ENCODE results near the gene SUV39H1. TPM values are rescaled to one million over a fixed set of nuclear protein-coding genes. Genes with fewer than 3 reads are reported as not detected.

Gene SUV39H1
- total RNA-seq, 1 donor from 2014 or later = 9.4 TPM

DNA sequence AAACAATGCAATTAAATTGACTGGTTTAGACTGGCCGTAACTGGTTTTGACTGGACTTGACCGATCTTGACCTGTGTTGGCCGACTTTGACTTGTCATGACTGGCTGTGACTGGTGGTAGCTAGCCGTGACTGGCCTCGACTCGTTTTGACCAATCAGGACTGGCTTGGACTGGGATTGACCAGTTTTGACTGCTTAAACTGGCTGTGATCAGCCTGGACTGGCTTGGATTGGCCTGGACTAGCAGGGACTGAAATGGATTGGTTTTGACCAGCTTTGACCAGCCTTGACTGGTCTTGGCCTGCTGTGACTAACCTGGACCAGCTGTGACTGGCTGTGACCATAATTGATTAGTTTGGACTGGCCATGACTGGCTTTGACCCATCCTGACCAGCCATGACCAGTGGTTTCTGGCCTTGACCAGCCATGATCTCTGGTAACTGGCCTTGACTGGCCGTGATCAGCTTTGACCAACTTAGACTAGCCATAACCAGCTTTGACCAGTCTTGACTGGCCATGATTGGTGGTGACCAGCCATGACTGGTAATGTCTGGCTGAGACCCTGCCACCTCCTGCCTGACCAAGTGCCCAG, 13.1 kb downstream of the SUV39H1 start:
- peaks cover 12% of the 10 kb centered on the region for H3K9me3 Mint-ChIP-seq
- peaks cover 2% of the 10 kb centered on the region for H3K27me3 Mint-ChIP-seq (ENCODE audit: insufficient read depth, low read depth)

DNA sequence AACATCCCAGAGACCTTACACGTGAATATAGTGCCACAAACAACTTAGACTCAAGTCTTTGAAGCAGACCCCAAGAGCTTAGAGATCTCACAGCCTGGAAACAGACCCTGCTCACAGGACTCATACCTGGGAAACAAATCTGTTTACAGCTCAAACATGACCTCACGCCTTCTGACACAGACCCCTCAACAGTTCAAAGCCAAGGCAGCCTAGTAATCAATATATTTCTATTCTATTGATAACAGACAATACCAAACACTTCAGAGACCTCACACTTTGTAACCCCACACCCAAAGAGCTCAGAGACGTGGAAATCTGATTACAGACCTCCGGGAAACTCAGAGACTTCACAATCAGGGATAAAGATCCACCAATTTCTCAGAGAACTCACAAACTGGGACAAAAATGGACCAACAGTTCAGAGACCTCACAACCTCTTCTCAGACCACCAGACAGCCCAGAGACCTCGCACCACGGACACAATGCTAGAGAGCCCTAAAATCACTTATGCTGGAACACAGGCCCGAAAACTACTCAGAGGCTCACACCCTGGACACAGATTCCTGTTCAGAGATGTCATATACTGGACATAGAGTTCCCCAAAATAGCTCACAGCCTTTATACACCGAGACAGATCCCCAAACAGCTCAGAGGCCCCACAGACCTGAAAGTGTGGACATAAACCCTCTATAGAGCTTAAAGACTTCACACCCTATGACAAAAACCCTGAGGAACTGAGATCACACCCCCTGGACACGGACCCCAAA, 14.8 kb downstream of the SUV39H1 start:
- Histone ChIP-seq H3K4me3 (no peak overlapping the region), H3K79me2 (ENCODE audit: low read depth) (no peaks in the 10 kb centered on the region), H3F3A (ENCODE audit: low read depth) (no peaks in the 10 kb centered on the region), H3K27me3 (no peaks in the 10 kb centered on the region), H3K4me2 (no peak overlapping the region), H3K27ac (no peak overlapping the region), H2AFZ (replicated peaks) (no peak overlapping the region), H3K9ac (no peak overlapping the region), H3K9me3 (ENCODE audit: low read depth) (no peaks in the 10 kb centered on the region), H4K20me1 (ENCODE audit: low read depth) (no peaks in the 10 kb centered on the region), H3K4me1 (no peaks in the 10 kb centered on the region), H3K36me3 (no peaks in the 10 kb centered on the region)
- no peak overlapping the region for H3K4me3 Mint-ChIP-seq
- H3K27me3 Mint-ChIP-seq (ENCODE audit: insufficient read depth, low read depth) = peaks cover 2% of the 10 kb centered on the region
- H3K9me3 Mint-ChIP-seq = peaks cover 12% of the 10 kb centered on the region
- H3K27ac Mint-ChIP-seq = no peak overlapping the region
- no peak for DNase-seq (ENCODE audit: low spot score)
- no peaks in the 10 kb centered on the region for H3K4me1 Mint-ChIP-seq
- TF ChIP-seq EZH2 (IDR thresholded peaks at IDR 0.05) (no peak), EZH2phosphoT487 (IDR thresholded peaks at IDR 0.05) (no peak)
- TF ChIP-seq, protein P1, sequence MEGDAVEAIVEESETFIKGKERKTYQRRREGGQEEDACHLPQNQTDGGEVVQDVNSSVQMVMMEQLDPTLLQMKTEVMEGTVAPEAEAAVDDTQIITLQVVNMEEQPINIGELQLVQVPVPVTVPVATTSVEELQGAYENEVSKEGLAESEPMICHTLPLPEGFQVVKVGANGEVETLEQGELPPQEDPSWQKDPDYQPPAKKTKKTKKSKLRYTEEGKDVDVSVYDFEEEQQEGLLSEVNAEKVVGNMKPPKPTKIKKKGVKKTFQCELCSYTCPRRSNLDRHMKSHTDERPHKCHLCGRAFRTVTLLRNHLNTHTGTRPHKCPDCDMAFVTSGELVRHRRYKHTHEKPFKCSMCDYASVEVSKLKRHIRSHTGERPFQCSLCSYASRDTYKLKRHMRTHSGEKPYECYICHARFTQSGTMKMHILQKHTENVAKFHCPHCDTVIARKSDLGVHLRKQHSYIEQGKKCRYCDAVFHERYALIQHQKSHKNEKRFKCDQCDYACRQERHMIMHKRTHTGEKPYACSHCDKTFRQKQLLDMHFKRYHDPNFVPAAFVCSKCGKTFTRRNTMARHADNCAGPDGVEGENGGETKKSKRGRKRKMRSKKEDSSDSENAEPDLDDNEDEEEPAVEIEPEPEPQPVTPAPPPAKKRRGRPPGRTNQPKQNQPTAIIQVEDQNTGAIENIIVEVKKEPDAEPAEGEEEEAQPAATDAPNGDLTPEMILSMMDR (IDR thresholded peaks at IDR 0.05) = no peak
- peaks cover 2% of the 10 kb centered on the region for H3K36me3 Mint-ChIP-seq

More for the DNA sequence above, 13.1 kb downstream of the SUV39H1 start:
- Histone ChIP-seq H3K79me2 (ENCODE audit: low read depth) (no peaks in the 10 kb centered on the region), H3F3A (ENCODE audit: low read depth) (no peaks in the 10 kb centered on the region), H4K20me1 (ENCODE audit: low read depth) (no peaks in the 10 kb centered on the region), H3K4me3 (no peak overlapping the region), H2AFZ (replicated peaks) (no peak overlapping the region), H3K27ac (no peak overlapping the region), H3K9me3 (ENCODE audit: low read depth) (no peaks in the 10 kb centered on the region), H3K27me3 (no peaks in the 10 kb centered on the region), H3K36me3 (no peaks in the 10 kb centered on the region), H3K4me2 (no peak overlapping the region), H3K9ac (no peak overlapping the region), H3K4me1 (no peaks in the 10 kb centered on the region)
- H3K4me3 Mint-ChIP-seq = no peak overlapping the region
- peaks cover 2% of the 10 kb centered on the region for H3K36me3 Mint-ChIP-seq
- no peaks in the 10 kb centered on the region for H3K4me1 Mint-ChIP-seq
- no peak overlapping the region for H3K27ac Mint-ChIP-seq
- DNase-seq (ENCODE audit: low spot score) = no peak
- TF ChIP-seq, protein P1 (IDR thresholded peaks at IDR 0.05) = no peak
- TF ChIP-seq EZH2phosphoT487 (IDR thresholded peaks at IDR 0.05) (no peak), EZH2 (IDR thresholded peaks at IDR 0.05) (no peak)

DNA sequence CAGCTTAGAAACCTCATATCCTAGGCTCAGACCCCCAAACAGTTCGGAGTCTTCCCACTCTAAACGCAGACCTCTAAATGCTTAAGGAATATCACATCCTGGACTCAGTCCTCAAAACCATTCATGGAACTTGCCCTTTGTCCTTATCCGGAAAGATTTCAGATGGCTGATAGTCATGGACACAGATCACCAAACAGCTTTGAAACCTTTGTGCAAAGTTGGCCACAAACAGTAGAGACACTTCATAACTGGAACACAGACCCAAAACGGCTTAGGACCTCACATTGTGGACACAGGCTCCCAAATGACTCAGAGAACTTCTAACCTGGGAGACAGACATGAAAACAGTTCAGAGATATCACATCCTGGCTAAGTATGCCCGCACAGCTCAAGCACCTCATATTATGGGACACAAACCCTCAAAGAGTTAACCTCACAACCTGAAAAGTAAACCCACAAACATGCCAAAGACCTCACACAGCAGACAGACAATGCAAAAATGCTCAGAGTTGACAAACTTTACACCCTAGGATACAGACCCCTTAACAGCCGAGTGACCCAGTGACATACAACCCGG, 15.5 kb downstream of the SUV39H1 start:
- no peak overlapping the region for H3K4me3 ChIP-seq
- no peaks in the 10 kb centered on the region for H3K79me2 ChIP-seq (ENCODE audit: low read depth)
- no peak overlapping the region for H3K4me3 Mint-ChIP-seq
- no peak overlapping the region for H2AFZ ChIP-seq (replicated peaks)
- no peak overlapping the region for H3K9ac ChIP-seq
- H3K36me3 Mint-ChIP-seq = peaks cover 2% of the 10 kb centered on the region
- no peaks in the 10 kb centered on the region for H3K36me3 ChIP-seq
- no peak overlapping the region for H3K27ac Mint-ChIP-seq
- peaks cover 15% of the 10 kb centered on the region for H3K9me3 Mint-ChIP-seq
- no peaks in the 10 kb centered on the region for H3K4me1 ChIP-seq
- no peaks in the 10 kb centered on the region for H3K9me3 ChIP-seq (ENCODE audit: low read depth)
- H3K27me3 Mint-ChIP-seq (ENCODE audit: insufficient read depth, low read depth) = peaks cover 2% of the 10 kb centered on the region
- H4K20me1 ChIP-seq (ENCODE audit: low read depth) = no peaks in the 10 kb centered on the region
- no peaks in the 10 kb centered on the region for H3K27me3 ChIP-seq
- no peak for DNase-seq (ENCODE audit: low spot score)
- TF ChIP-seq EZH2 (IDR thresholded peaks at IDR 0.05) (no peak), EZH2phosphoT487 (IDR thresholded peaks at IDR 0.05) (no peak)
- TF ChIP-seq, protein P1 (IDR thresholded peaks at IDR 0.05) = no peak
- H3K27ac ChIP-seq = no peak overlapping the region
- H3K4me2 ChIP-seq = no peak overlapping the region
- H3F3A ChIP-seq (ENCODE audit: low read depth) = no peaks in the 10 kb centered on the region
- no peaks in the 10 kb centered on the region for H3K4me1 Mint-ChIP-seq
